NCI-H2196 (cell line): ENCODE data around the gene PSMD6.

Source experiments
- DNase-seq: peaks from one replicate; lab custom pipeline; 2025; ENCODE audit not compliant: unreplicated experiment; lab: John Stamatoyannopoulos, UW

The PSMD6 gene

GRCh38 chr3:63980019-63980418, 43.3 kb downstream of the PSMD6 start:
- no peak for DNase-seq

- DNase-seq, result no peak
These were observed 44.0 kb downstream of the PSMD6 start for GRCh38 chr3:63979093-63979885.

GRCh38 chr3:63977893-63978292, 45.4 kb downstream of the PSMD6 start:
- no peak for DNase-seq

GRCh38 chr3:63976872-63977200, 46.5 kb downstream of the PSMD6 start:
- DNase-seq, result no peak

GRCh38 chr3:63976161-63976871, 47.0 kb downstream of the PSMD6 start:
- DNase-seq, result no peak

- no peak for DNase-seq
These were observed 47.6 kb downstream of the PSMD6 start for GRCh38 chr3:63975723-63976122.

GRCh38 chr3:63974451-63974850, 48.8 kb downstream of the PSMD6 start:
- no peak for DNase-seq

- DNase-seq, result no peak
These were observed 49.9 kb downstream of the PSMD6 start for GRCh38 chr3:63973406-63973805.

- no peak for DNase-seq
These were observed 50.3 kb downstream of the PSMD6 start for GRCh38 chr3:63972987-63973386.

- no peak for DNase-seq
These were observed 51.1 kb downstream of the PSMD6 start for GRCh38 chr3:63972196-63972595.

- no peak for DNase-seq
These were observed 52.4 kb downstream of the PSMD6 start for GRCh38 chr3:63970631-63971475.

- no peak for DNase-seq
These were observed 53.4 kb downstream of the PSMD6 start for GRCh38 chr3:63969876-63970275.

- no peak for DNase-seq
These were observed 54.5 kb downstream of the PSMD6 start for GRCh38 chr3:63968612-63969350.

GRCh38 chr3:63967675-63968611, 55.4 kb downstream of the PSMD6 start:
- peak; percentile 28 for DNase-seq

GRCh38 chr3:63966871-63967270, 56.4 kb downstream of the PSMD6 start:
- DNase-seq, result no peak

GRCh38 chr3:63966007-63966406, 57.3 kb downstream of the PSMD6 start:
- DNase-seq, result no peak

- no peak for DNase-seq
These were observed 58.4 kb downstream of the PSMD6 start for GRCh38 chr3:63964681-63965485.

GRCh38 chr3:63963496-63963895, 59.8 kb downstream of the PSMD6 start:
- DNase-seq, result no peak

GRCh38 chr3:63961891-63962290, 61.4 kb downstream of the PSMD6 start:
- DNase-seq, result peak; percentile 16
